Myocyte (in vitro differentiated cells): Measurements from ENCODE around the gene CFDP1. TPM values are rescaled to one million over a fixed set of nuclear protein-coding genes. Genes with fewer than 3 reads are reported as not detected.
"Not testable (repeated sequence)": the region's sequence is repeated elsewhere in the genome, so short reads cannot be mapped to it uniquely, and the experiment has no call there.

Experiments used
- DNase-seq: peaks from one replicate; pipeline ENCODE4 v3.0.0-alpha.2; 2012; ENCODE audit warnings: low read depth
- total RNA-seq: library from RNA; depleted of rRNA; stranded (reverse); fragments of >200 nt; gene quantifications from 2 replicates; pipeline ENCODE4 v1.2.3, GENCODE V29; 2014

Gene CFDP1
- total RNA-seq, 1 donor from 2014 or later: 61.6 TPM

DNA sequence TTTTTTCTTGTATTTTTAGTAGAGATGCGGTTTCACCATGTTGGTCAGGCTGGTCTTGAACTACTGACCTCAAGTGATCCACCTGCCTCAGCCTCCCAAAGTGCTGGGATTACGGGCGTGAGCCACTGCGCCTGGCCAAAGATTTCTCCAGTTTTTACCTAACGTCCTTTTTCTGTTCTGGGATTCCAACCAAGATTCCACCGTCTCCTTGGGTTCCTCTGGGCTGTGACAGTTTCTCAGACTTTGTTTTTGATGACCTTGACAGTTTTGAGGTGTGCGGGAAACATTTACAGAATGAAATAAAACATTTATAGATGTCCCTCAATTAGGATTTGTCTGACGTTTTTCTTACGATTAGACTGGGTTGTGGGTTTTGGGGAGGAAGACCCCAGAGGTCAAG lies 163.9 kb downstream of the CFDP1 start:
- not testable (repeated sequence) for DNase-seq

DNA sequence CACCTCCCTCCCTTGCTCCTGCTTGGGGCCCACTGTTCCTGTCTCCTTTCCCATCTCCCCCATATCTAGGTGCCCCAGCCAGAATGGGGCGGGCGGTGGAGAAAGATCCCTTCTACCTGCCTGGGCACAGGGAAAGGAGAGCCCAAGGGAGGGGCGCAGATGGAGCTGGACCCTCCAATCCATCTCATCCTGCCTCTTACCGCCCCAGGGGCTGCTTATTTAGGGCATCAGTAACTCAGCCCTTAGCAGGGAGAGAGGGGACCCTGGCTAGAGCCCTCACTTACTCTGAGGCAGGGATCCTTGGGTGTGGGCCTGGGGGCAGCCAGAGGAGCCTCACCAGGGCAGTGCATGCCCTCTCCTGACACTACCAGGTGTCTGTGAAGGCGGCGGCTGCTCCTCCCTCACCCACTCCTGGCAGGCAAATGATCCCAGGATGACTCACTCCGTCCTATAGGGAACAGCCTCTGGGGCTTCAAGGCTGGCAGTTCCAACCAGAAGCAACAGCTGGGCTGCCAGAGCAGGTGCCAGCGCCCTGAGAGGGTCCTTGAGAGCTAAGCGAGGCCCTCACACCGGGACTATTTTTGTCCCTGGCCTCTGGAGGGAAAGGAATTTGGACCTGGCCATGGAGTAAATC lies 165.6 kb downstream of the CFDP1 start:
- DNase-seq: peak; percentile 98

DNA sequence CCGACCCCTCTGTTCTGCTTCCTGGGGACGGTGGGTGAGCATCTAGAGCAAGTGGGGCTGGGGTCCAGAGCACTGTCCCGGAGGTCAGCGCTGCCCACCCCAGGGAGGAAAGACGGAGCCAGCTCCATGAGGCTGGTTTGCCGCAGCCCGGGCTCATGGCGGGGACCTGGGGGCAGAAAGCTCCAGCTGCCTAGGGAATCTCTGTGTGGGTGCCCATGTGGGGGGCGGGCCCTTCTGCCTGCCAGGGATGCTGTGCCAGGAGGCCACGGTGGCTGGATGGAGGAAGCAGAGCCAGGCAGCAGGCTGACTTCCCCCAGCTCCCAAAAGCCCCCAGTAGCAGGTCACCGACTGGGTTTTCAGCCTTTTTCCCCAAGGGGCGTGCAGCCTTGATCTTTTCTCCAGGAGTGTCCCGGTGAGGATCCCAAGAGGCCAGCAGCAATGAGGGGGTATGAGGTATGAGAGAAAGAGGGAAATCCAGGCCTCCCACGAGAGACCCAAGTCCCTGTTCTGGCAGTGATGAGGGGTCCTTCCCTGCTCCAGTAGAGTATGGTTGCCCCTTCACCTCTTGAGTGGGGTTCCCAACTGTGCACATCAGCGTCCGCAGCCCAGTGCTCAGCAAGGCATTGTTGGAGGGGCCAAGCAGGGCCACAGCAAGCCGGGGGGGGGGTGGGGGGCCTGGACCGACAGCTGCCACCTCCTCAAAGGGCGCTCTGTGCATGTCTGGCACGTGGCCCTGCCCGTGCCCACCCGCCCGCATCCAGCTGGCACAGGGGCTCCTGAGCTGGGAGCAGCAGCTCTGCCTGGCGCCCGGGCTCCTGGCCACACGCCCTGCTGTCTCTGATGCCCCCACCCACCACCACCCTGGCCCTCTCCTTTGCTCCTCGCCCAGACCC lies 166.3 kb downstream of the CFDP1 start:
- DNase-seq: no peak

DNA sequence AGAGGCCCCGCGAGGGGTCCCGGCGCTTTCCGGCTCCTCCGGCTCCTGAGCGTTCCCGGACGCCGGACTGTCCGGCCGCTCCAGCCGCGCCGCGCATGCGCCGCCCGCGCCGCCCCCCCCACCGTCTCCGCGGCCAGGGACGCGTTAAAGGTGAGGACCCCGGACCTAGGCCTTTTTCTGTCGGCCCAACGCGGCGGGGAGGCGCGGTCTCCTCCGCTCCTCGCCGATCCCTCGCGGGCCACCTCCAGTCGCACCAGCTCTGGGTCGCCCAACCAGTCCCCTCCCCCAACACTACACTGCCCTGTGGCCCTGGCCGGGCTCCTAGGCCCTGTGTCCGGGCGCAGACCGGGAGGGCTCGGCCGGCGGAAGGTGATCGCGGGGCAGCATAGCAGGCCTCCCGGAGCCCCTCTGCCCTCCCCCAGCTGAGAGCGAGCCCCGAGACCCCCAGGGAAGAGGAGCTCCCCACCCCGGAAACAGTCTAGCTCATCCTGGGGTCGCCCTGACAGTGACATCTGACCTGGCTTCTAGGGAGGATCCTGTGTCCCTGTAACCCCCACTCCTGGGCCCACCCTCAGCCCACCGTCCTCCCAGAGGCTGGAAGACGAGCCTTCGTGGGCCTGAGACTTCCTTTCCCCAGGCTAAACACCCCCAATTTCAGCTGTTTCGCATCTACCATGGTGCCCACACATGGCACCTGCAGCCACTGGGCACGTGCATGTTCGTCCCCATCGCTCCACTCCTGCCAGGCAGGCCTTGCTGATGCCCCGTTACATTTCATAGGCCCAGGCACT lies 167.2 kb downstream of the CFDP1 start:
- DNase-seq: peak; percentile 84

DNA sequence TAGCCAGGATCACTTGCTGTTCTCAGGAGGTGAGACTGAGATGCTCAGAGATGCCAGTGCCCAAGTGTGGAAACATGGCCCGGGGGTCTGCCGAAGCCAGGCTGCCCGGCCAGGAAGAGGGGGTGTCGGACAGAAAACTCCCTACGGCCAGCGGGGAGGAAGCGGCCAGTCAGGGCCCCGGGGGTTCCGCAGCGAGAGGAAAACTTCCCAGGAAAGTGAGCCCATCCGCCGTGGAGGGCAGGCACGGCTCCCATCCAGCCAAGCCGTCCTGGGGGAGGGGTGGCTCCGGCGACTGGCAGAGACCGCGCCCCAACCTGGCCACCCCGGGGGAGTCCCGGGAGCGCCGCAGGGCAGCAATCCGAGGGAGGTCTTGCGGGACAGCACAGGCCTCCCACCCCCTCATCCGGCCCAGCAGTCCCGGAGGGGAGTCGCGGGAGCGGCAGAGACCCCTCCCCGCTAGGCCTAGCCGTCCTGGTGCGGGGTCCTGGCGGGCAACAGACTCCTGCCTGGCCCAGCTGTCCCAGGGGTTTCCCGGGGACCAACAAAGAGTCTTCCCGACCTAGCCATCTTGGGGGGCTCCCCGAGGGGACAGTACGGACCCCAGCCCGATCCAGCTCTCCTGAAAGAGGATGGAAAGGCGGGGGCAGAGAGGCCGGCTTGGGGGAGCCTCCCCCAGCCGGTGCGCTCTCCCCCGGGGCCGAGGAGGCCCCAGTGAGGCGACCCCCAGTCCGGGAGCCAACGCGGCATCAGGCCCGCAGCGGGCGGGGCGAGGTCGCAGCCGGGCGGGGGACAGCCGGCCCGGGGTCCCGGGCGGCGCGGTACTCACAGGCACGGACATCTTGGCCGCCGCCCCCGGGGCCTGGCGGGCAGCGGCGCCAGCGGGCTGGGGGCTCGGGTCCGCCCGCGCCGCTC lies 168.0 kb downstream of the CFDP1 start:
- DNase-seq: no peak

DNA sequence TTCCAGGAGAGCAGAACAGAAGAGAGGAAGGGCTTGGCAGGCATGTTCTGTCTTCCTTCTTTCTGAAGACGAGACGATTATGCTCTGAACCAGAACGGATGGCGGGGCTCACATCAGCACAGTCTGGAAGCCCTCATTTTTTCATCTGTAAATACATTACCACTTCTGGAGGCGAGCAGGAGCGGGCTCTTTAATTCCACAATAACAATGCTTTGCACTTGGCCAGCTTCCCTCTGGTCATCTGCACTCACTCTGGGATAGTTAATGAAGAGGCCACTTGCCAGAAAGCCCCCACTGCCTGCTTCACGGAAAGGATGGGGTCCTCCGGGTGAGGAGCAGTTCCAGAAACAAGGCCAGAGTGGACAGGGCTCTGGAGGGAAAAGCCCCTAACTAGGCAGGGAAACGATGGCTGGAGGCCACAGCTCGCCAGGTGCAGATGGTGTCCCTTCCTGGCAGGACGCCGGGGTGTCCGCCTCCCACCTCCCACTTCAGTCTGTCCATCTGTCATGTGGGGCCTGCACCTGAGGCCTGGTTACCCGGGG lies 168.8 kb downstream of the CFDP1 start:
- DNase-seq: peak; percentile 51

DNA sequence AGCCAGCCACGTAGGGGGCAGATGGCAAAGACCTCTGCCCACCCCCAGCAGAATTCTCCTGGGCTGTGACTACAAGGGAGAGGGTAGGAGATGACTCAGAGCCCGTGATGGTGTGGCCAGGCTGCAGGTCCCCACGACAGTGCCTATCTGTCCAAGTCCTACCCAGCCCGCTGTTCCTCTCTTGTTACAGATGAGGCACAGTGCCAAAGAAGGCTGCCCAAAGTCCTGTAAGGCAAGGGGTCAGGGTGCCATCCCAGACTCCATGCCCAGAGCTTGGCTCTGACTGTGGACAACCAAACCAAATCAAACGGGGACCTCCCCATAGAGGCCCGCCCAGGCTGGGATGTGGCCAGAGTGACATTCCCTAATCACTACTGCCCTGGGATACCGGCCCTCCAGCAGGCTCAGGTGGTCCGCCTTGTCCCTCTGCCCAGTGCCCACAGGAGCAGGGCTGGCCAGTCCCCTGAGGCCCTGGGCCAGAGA lies 169.3 kb downstream of the CFDP1 start:
- peak; percentile 92 for DNase-seq

DNA sequence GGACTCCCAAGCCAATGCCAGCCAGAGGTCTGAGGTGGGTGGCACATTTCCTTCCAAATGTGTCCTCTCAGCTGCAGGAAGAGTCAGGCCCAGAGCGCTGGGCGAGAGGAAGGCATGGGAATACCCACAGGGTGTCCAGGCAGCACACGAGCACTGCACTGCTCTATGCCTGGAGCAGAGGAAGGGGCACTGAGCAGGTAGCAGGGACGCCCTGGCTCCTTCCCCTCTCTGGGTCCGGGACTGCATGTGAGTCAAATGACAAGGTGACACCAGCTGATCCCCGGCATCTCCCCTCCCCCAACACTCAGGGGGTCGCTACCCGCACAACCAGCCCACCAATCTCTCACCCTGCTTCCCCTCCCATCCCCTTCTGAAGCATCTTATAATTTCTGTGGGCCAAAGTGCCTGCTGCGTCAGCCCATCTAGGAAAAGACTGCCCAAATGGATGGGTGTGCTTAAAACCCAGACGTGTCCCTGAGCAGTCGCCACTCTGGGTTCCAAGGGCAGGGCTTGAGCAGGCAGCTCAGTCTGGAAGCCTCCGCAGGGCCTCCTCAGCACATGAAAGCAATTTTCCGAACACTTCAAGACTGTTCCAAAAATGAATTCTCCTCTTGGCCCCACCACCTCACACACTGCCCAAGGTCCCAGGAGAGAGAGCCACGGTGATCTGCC lies 169.9 kb downstream of the CFDP1 start:
- DNase-seq: no peak

DNA sequence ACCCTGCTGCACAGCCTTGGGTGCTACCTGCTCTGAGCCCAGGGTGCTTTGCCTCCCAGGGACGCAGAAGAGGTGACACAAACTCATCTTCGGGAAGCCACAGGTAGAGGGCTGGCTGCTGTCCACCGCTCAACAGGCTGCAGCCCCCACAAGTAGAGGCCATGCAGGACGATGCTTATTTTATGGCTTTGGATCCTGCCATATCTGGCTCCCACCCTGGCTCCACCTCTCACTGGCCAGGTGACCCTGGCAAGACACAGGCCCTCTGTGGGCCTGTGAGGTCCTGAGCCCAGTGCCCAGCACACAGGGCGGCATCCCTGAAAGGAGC lies 170.5 kb downstream of the CFDP1 start:
- no peak for DNase-seq

DNA sequence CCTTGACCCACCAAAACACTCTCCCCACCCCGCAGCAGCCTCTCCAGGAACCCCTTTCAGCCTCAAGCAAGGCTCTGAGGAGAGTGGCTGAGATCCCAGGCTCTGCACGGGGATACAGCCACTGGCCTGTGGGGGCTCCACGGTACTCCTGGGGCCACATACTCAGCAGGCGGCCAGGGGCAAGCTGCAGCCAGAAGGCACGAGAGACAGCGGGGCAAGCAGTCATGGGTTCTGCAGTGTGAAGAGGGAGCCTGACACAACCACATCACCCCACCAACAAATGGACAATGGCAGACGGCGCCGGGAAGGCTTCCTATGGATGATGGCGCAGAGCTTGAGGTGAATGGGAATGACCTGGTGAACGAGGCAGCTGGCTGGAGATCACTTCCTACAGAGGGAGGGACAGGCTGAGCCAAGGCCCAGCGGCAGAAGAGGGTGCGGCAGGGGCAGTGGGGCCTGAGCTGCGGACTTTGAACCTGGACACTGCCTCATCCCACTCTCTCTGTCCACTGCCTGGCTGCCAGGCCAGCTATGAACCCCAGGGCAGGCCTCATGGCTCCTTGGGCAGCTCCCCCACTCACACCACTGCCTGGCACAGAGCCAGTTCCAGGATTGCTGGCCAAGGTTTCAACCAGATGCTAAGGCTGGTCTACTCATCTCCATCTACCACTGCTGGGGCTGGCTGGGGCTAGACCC lies 171.1 kb downstream of the CFDP1 start:
- no peak for DNase-seq

DNA sequence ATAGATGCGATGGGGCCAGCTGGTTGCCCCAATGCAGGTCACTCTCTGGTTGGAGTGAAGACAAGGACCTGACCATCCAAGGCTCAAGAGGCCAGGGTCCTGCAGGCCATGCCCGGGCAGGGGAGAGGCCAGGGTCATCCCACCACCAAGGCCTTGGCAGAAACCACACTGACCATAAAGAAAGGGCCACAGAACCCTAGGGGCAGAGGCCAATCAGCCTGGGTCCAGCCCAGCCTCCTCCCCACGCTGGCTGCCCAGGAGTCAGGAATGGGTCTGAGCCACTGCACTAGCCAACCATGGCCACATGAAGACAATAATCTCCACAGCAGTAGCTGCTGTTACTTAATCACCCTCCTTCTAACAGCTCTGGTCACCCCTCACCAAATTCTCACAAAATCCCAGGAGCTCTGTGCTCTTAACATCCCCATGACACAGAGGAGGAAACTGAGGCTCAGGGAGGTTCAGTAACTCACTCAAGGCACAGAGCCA lies 171.7 kb downstream of the CFDP1 start:
- DNase-seq: no peak

DNA sequence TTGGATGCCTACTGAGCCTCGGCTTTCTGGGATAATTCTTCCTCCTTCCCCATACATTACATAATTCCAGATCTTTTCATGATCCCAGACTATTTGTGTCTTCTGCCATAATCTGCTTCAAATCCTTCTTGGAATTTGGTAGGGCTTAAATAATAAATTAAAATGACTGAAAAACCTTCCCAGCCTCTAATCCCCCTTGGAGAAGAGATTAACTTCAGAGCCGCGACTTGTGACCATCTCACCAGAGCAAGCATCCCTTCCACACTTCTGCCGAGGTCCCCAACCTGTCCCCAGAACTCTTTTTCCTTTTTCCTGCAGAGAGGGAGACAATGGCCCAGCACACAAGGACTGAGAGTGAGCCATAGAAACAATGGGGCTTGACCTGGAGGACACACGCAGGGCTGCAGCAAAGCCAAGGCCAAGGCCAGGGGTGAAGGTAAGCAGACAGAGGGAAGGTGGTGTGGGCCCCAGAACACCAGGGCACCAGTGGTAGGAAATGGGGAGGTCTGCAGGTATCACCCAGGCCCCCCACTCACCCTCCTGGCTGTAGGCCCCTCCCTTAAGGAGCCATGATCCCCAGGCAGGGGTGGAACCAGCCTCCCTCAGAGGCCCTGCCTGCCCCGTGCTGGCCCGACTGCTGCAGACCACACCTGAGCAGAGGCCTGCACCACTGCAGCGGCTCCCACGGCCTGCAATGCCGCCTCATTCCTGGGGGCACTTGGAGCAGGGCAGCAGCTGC lies 172.3 kb downstream of the CFDP1 start:
- no peak for DNase-seq

DNA sequence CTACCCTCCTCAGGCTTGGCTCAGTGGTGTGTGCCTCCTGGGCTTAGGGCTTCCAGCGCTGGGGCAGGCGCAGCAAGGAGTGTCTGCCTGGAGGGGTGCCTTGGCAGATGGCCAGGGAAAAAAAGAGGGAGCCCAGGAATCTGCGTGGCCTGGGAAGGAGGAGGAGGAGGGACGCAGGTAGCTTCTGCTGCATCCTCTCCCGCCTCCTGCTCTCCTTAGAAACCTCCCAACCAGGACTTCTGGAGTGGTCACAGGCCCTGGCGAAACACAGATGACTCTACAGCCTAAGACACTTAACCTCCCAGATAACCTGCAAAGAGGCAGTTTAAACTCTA lies 174.5 kb downstream of the CFDP1 start:
- no peak for DNase-seq

DNA sequence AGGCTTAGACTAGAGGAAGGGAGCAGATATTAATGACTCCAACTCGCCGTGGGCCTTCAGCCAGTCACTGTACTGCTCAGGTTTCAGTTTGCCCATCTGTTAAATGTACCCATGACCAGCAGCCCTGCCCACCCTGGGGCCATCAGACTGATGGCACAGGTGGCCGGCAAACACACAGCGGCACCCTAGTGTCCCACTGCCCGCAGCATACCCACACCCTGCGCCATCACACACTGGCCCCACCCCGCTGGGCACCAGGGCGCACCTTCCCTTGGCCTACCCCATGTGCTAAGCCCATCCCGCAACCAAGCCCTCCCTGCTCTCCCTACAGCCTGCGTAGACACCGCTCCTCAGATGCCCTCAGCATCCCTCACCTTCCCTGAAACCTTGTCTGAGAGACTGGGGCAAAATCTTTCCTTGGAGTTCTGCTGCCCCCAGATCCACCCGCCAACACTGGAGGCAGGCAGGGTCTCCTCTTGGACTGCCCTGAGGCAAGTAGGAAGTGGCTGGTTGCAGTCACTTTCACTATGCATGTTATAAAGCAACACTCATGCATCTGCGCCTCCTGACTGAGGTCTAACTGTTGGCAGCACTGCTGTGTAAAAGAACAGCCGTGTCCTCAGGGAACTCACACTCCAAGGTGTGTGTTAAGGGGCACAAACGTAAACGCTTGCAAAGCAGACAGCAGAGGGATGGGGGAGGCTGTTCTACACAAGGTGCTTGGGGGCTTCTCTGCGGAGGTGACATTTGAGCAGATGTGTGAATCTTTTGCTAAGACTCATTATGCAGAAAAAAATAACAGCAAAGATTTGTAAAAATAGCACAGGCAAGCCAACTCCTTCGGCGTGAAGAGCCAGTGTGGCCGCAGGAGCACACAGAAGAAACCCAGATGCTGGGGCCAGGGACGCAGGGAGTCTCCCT lies 175.2 kb downstream of the CFDP1 start:
- no peak for DNase-seq

DNA sequence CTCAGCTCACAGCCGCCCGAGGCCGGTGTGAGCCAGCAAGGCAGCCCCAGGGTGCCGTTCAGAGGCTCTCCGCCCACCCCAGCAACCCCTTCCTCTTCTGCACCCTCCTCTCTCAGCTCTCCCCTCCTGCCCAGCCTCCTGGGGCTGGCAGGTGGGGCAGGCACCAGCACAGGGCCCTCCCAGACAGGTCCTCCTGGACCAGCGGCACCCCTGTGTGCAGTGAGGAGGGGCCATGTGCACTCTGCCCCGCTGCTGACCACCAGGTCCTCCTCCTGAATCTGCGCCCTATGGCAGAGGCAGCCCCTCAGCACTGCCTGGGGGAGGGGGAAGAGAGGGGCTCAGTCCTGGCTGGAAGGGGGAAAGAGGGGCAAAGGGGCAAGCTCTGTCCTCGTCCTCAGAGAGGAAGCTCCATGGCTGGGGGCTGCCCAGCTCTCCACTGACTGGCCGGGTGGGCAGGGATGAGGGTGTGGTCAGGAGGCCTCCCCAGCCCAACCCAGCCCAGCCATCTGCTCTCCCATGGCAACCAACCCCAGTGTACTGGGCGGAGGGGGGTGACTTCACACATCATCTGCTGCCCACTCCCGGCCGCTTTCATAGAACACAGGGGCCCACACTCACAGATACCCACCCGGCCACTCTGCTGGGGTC lies 176.5 kb downstream of the CFDP1 start:
- DNase-seq: peak; percentile 90

DNA sequence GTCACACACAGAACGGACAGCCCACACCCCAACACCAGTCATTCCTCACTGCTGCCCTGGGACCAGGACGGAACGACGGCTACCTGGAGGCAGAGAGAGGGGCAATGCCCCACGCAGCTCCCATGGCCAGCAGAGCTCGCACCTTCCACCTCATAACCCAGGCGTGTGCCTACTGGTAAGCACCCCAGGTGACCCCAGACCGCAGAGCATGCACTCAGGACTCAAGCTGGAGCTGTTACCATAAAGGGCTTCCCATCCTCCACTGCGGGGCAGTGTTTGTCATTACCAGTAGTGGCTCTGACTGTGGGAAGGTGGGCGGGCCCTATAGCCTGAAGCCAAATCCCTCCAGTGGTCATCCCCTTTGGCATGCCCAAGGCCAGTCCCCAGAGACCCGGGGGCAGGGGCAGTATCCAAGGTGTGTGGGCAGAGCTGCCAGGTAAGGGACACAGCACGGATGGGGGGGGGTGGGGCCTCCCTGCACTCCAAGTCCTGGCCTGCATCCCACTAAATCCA lies 177.2 kb downstream of the CFDP1 start:
- peak; percentile 70 for DNase-seq

DNA sequence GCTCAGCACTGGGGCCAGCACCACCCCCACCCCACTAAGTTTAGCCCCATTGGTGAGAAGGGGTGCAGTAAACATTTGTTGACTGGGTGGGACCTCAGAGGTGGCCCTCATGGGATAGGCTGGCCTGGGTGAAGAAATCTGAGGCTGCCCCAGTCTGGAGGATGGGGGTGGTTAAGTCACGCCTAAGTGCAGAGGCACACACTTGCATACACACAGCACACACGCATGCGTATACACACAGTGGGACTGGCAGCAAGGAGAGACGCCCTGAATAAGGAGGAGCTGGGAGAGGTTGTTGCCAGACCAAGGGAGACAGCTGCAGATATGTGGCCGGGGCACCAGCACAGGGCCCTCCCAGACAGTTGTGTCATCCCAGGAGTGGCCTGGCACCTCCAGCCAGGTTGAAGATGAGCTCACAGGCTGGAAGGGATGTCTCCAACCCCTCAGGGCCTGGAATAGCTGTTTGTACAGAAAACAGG lies 178.9 kb downstream of the CFDP1 start:
- peak; percentile 92 for DNase-seq
